ENCODE data around the gene KLF13. TPM values are rescaled to one million over a fixed set of nuclear protein-coding genes. Genes with fewer than 3 reads are reported as not detected.

The KLF13 gene
- total and polyA plus RNA-seq, 3 experiments from 2014 or later, result 109 to 147 (median 145) TPM

GRCh38 chr15:31399544-31400171, 73.0 kb downstream of the KLF13 start:
- ChIA-PET POLR2A (interaction anchor here (3.5 kb wide), 1 partner anchor 35 kb away, joined by 12 read pairs; no protein-coding TSS in a partner anchor), CTCF (interaction anchor here (0.6 to 2.4 kb wide), 4 partner anchors 14 to 76 kb away, joined by 3 to 10 read pairs (median 3); no protein-coding TSS in a partner anchor)
- H3K4me3 ChIP-seq (ENCODE audit: low read length), result no peak overlapping the region
- Mint-ChIP-seq H3K4me1 (peaks cover 21 to 58% (median 22%) of the 10 kb centered on the region in 3 donors), H3K27me3 (no peaks in the 10 kb centered on the region), H3K36me3 (peaks cover 0 to 2% (median 0%) of the 10 kb centered on the region in 3 donors), H3K9me3 (no peaks in the 10 kb centered on the region), H3K27ac (peak overlapping the region in 3 of 8 donors; percentile 11 to 73 (median 70)), H3K4me3 (no peak overlapping the region)
- H3K4me1 ChIP-seq (ENCODE audit: insufficient read depth, low read length), result peaks cover 15% of the 10 kb centered on the region
- H3K27ac ChIP-seq (ENCODE audit: low read depth, low read length), result no peak overlapping the region
- no peaks in the 10 kb centered on the region for H3K27me3 ChIP-seq (ENCODE audit: insufficient read depth, low read length, poor library complexity, severe bottlenecking)
- no peaks in the 10 kb centered on the region for H3K36me3 ChIP-seq (ENCODE audit: insufficient read depth, low read length)
- no peak for DNase-seq
- H3K9me3 ChIP-seq (ENCODE audit: low read length), result no peaks in the 10 kb centered on the region

DNA sequence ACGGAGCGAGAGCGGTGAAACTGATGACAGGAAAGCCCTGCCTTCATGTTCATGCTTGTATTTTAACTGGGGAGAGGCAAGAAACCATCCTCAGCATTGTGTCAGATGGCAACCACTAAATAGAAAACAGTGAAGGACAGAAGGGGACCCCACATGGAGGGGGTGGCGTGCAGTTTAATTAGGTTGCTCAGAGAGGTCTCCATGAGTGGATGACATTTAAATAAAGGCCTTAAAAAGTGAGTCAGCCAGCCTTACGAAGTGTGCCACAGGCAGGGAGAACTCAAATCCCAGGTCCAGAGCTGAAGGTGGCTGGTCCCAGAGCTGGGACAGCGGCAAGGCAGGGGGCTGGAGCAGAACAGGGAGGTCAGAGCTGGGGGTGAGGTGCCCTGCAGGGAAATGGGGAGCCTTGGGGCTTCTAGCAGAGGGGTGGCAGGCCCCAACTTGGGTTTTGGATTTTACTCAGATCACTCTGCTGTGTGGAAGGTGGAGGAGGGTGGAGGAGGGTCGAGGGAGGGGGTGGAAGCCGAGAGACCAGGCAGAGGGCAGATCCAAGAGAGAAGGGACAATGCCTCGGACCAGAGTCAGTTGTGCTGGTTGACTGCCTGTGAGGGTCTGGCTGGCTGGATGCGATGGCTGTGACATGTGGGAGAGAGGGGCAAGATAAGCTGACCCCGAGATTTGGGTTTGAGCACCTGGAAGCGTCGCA, 73.7 kb downstream of the KLF13 start:
- no peak overlapping the region for H3K27ac ChIP-seq (ENCODE audit: low read depth, low read length)
- H3K4me1 ChIP-seq (ENCODE audit: insufficient read depth, low read length), result peaks cover 20% of the 10 kb centered on the region
- CTCF ChIA-PET, result interaction anchor here (1.1 kb wide), 1 partner anchor 18 kb away, joined by 3 read pairs; no protein-coding TSS in a partner anchor
- H3K36me3 ChIP-seq (ENCODE audit: insufficient read depth, low read length), result no peaks in the 10 kb centered on the region
- POLR2A ChIA-PET, result interaction anchor here (3.5 kb wide), 1 partner anchor 34 kb away, joined by 12 read pairs; no protein-coding TSS in a partner anchor
- Mint-ChIP-seq H3K27me3 (no peaks in the 10 kb centered on the region), H3K9me3 (peaks cover 0 to 2% (median 0%) of the 10 kb centered on the region in 5 donors), H3K36me3 (peaks cover 0 to 2% (median 0%) of the 10 kb centered on the region in 3 donors), H3K4me3 (peak overlapping the region in 1 of 7 donors; percentile 54), H3K27ac (peak overlapping the region in 4 of 8 donors; percentile 11 to 70 (median 34)), H3K4me1 (peaks cover 25 to 60% (median 27%) of the 10 kb centered on the region in 3 donors)
- no peak overlapping the region for H3K4me3 ChIP-seq (ENCODE audit: low read length)
- H3K9me3 ChIP-seq (ENCODE audit: low read length), result no peaks in the 10 kb centered on the region
- no peaks in the 10 kb centered on the region for H3K27me3 ChIP-seq (ENCODE audit: insufficient read depth, low read length, poor library complexity, severe bottlenecking)
- no peak for DNase-seq

- Mint-ChIP-seq H3K27me3 (no peaks in the 10 kb centered on the region), H3K4me3 (no peak overlapping the region), H3K9me3 (peaks cover 0 to 2% (median 0%) of the 10 kb centered on the region in 5 donors), H3K27ac (no peak overlapping the region), H3K4me1 (peaks cover 27 to 63% (median 30%) of the 10 kb centered on the region in 3 donors), H3K36me3 (peaks cover 0 to 2% (median 0%) of the 10 kb centered on the region in 3 donors)
- no peaks in the 10 kb centered on the region for H3K9me3 ChIP-seq (ENCODE audit: low read length)
- ChIA-PET POLR2A (interaction anchor here (0.6 kb wide), 1 partner anchor 10 kb away, joined by 3 read pairs; no protein-coding TSS in a partner anchor), CTCF (no interaction called here)
- no peaks in the 10 kb centered on the region for H3K36me3 ChIP-seq (ENCODE audit: insufficient read depth, low read length)
- H3K27me3 ChIP-seq (ENCODE audit: insufficient read depth, low read length, poor library complexity, severe bottlenecking), result no peaks in the 10 kb centered on the region
- peaks cover 23% of the 10 kb centered on the region for H3K4me1 ChIP-seq (ENCODE audit: insufficient read depth, low read length)
- H3K27ac ChIP-seq (ENCODE audit: low read depth, low read length), result no peak overlapping the region
- no peak for DNase-seq
- H3K4me3 ChIP-seq (ENCODE audit: low read length), result no peak overlapping the region
These were observed 74.6 kb downstream of the KLF13 start for GRCh38 chr15:31401282-31401681.

DNA sequence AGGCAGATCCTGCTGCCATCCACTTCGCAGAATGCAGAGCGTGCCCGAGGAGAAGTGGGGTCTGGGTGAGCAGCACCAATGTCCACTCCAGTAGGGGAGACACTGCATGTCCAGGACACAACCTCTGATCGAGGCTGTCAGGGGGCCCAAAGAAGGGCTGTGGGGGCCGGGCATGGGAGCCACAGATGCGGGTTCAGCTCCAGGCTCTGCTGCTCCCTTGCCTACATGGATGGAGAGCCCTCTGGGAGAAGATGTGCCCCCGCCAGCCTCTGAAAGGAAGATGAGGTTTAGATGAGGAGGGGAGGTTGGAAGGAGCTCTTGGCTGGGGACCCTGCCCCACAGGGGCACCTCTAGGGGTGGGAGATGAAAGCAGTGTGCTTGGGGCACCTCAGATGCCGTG, 75.4 kb downstream of the KLF13 start:
- Mint-ChIP-seq H3K36me3 (peaks cover 0 to 2% (median under 1%) of the 10 kb centered on the region in 3 donors), H3K27ac (peak overlapping the region in 1 of 8 donors; percentile 29), H3K4me3 (no peak overlapping the region), H3K9me3 (peaks cover 0 to 2% (median 0%) of the 10 kb centered on the region in 5 donors), H3K27me3 (peaks cover 0 to 4% of the 10 kb centered on the region in 2 donors), H3K4me1 (peaks cover 27 to 60% (median 29%) of the 10 kb centered on the region in 3 donors)
- DNase-seq, result no peak
- Histone ChIP-seq H3K4me1 (ENCODE audit: insufficient read depth, low read length) (peaks cover 23% of the 10 kb centered on the region), H3K36me3 (ENCODE audit: insufficient read depth, low read length) (no peaks in the 10 kb centered on the region), H3K4me3 (ENCODE audit: low read length) (no peak overlapping the region), H3K27ac (ENCODE audit: low read depth, low read length) (no peak overlapping the region), H3K27me3 (ENCODE audit: insufficient read depth, low read length, poor library complexity, severe bottlenecking) (no peaks in the 10 kb centered on the region), H3K9me3 (ENCODE audit: low read length) (no peaks in the 10 kb centered on the region)
- ChIA-PET CTCF (interaction anchor here (1.1 kb wide), 1 partner anchor 12 kb away, joined by 3 read pairs; no protein-coding TSS in a partner anchor), POLR2A (interaction anchor here (0.7 kb wide), 1 partner anchor 16 kb away, joined by 3 read pairs; no protein-coding TSS in a partner anchor)

DNA sequence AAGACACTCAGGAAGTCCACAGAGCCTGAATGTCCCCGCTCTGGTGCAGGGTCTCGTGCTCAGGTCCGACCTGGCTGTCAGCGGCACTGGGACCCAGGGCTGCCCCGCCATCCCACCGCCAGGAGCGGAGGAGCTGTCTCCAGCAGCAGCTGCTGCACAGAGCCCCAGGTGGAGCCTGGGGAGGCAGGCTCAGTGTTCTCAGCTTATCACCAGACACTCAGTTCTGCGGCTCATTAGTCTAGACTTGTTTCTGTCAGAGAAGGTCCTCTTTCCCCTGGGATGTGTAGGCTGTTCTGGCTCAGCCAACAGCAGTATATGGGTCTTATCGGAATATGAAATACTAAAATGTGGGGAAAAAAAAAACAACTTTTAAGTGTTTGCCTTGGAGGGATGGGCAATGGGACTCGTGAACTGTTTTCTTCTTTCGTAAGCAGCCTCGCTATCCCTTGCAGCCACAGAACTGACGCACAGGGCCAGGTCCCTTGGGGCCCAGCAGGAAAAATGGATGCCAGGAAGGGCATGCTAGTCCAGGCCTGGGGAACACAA, 75.9 kb downstream of the KLF13 start:
- ChIA-PET POLR2A (no interaction called here), CTCF (interaction anchor here (1.1 kb wide), 1 partner anchor 13 kb away, joined by 3 read pairs; no protein-coding TSS in a partner anchor)
- peaks cover 0 to 4% of the 10 kb centered on the region in 2 donors for H3K27me3 Mint-ChIP-seq
- Histone ChIP-seq H3K4me1 (ENCODE audit: insufficient read depth, low read length) (peaks cover 23% of the 10 kb centered on the region), H3K4me3 (ENCODE audit: low read length) (no peak overlapping the region), H3K27ac (ENCODE audit: low read depth, low read length) (no peak overlapping the region), H3K27me3 (ENCODE audit: insufficient read depth, low read length, poor library complexity, severe bottlenecking) (no peaks in the 10 kb centered on the region), H3K9me3 (ENCODE audit: low read length) (no peaks in the 10 kb centered on the region), H3K36me3 (ENCODE audit: insufficient read depth, low read length) (no peaks in the 10 kb centered on the region)
- H3K9me3 Mint-ChIP-seq, result peaks cover 0 to 2% (median 0%) of the 10 kb centered on the region in 5 donors
- peaks cover 0 to 6% (median 2%) of the 10 kb centered on the region in 3 donors for H3K36me3 Mint-ChIP-seq
- no peak overlapping the region for H3K4me3 Mint-ChIP-seq
- peaks cover 27 to 58% (median 28%) of the 10 kb centered on the region in 3 donors for H3K4me1 Mint-ChIP-seq
- no peak overlapping the region for H3K27ac Mint-ChIP-seq
- DNase-seq, result no peak

DNA sequence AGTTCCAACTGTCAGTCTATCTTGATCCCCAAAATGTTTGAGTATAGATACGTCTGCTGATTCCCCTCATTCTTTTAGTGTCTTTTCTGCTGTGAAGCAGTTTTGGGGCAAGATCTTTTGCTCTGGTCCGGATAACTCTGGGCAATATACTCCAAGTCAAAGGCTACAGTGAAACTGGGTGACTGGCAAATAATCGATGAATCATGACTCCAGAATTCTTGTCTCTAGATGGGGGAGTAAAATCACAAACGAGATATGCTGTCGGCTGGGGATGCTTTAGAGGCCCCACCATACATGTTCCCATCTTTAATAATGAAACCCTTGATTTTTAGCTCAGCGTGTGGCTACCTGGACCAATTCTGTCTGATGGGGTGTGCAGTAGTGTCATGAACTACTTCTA, 76.5 kb downstream of the KLF13 start:
- H3K9me3 ChIP-seq (ENCODE audit: low read length), result no peaks in the 10 kb centered on the region
- H3K27ac ChIP-seq (ENCODE audit: low read depth, low read length), result no peak overlapping the region
- no peak for DNase-seq
- H3K27me3 ChIP-seq (ENCODE audit: insufficient read depth, low read length, poor library complexity, severe bottlenecking), result no peaks in the 10 kb centered on the region
- no peaks in the 10 kb centered on the region for H3K36me3 ChIP-seq (ENCODE audit: insufficient read depth, low read length)
- peak overlapping the region in 1 of 8 donors; percentile 14 for H3K27ac Mint-ChIP-seq
- ChIA-PET POLR2A (interaction anchor here (1.1 kb wide), 1 partner anchor 12 kb away, joined by 3 read pairs; no protein-coding TSS in a partner anchor), CTCF (interaction anchor here (1.5 kb wide), 1 partner anchor 32 kb away, joined by 4 read pairs; no protein-coding TSS in a partner anchor)
- H3K4me3 ChIP-seq (ENCODE audit: low read length), result no peak overlapping the region
- H3K9me3 Mint-ChIP-seq, result peaks cover 0 to 3% (median 0%) of the 10 kb centered on the region in 5 donors
- H3K36me3 Mint-ChIP-seq, result peaks cover 0 to 8% (median 2%) of the 10 kb centered on the region in 3 donors
- H3K4me3 Mint-ChIP-seq, result no peak overlapping the region
- H3K4me1 Mint-ChIP-seq, result peaks cover 23 to 53% (median 24%) of the 10 kb centered on the region in 3 donors
- peaks cover 0 to 4% of the 10 kb centered on the region in 2 donors for H3K27me3 Mint-ChIP-seq
- H3K4me1 ChIP-seq (ENCODE audit: insufficient read depth, low read length), result peaks cover 19% of the 10 kb centered on the region

DNA sequence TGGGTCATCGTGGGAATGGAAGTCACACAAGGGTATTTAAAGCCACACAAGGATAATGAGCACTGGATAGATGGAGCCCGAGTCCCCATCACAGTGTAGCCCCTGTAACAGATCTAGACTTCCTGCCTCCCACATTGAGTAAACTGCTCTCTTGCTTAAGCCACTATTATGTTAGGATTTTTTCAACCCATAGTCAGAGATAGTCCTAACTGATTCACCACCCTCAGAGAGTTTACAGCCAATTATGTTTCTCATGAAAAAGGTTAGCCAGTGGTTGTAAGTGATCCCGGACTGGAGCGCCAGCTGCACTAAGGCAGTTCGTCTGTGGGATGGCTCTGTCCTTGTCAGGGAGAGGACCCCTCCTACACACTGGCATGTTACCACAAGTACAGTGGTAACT, 77.0 kb downstream of the KLF13 start:
- no peaks in the 10 kb centered on the region for H3K36me3 ChIP-seq (ENCODE audit: insufficient read depth, low read length)
- Mint-ChIP-seq H3K36me3 (peaks cover 0 to 12% (median 4%) of the 10 kb centered on the region in 3 donors), H3K4me3 (no peak overlapping the region), H3K27me3 (peaks cover 0 to 4% of the 10 kb centered on the region in 2 donors), H3K9me3 (peaks cover 2 to 8% (median 3%) of the 10 kb centered on the region in 5 donors), H3K27ac (peak overlapping the region in 1 of 8 donors; percentile 22), H3K4me1 (peaks cover 18 to 48% (median 24%) of the 10 kb centered on the region in 3 donors)
- CTCF ChIA-PET, result interaction anchor here (1.5 kb wide), 1 partner anchor 31 kb away, joined by 4 read pairs; no protein-coding TSS in a partner anchor
- H3K4me1 ChIP-seq (ENCODE audit: insufficient read depth, low read length), result peaks cover 14% of the 10 kb centered on the region
- no peak for DNase-seq
- no peaks in the 10 kb centered on the region for H3K27me3 ChIP-seq (ENCODE audit: insufficient read depth, low read length, poor library complexity, severe bottlenecking)
- no peak overlapping the region for H3K4me3 ChIP-seq (ENCODE audit: low read length)
- no peak overlapping the region for H3K27ac ChIP-seq (ENCODE audit: low read depth, low read length)
- POLR2A ChIA-PET, result interaction anchor here (1.1 kb wide), 1 partner anchor 11 kb away, joined by 3 read pairs; no protein-coding TSS in a partner anchor
- peaks cover 5% of the 10 kb centered on the region for H3K9me3 ChIP-seq (ENCODE audit: low read length)
